GM20431 (cell line): ENCODE measurements around the gene GPR63.
"Not testable (repeated sequence)": the region's sequence is repeated elsewhere in the genome, so short reads cannot be mapped to it uniquely, and the experiment has no call there.

Experiments used
- in situ Hi-C: fragments of 300-500 bp; cut with MseI, MboI; formaldehyde crosslinking; loops from one replicate; pipeline ENCODE4 v1.15.0; 2020; ENCODE audit warnings: low sequenced_read_pairs; ENCODE audit not compliant: unreplicated experiment

GPR63 gene

GRCh38 chr6:96837081-96837971, at the start of gene GPR63:
TSS of gene GPR63 (minus strand) at chr6:96837477. CDS start at chr6:96799731, 37,746 bp downstream.
- in situ Hi-C loops: no loop called here

- in situ Hi-C loops: no loop called here
These were observed 49.2 kb upstream of the GPR63 start for GRCh38 chr6:96886519-96886918.

GRCh38 chr6:96885187-96885631, 47.9 kb upstream of the GPR63 start:
- in situ Hi-C loops: not testable (repeated sequence)

GRCh38 chr6:96878143-96878542, 40.9 kb upstream of the GPR63 start:
- in situ Hi-C loops: no loop called here

GRCh38 chr6:96876886-96877545, 39.7 kb upstream of the GPR63 start:
- in situ Hi-C loops: no loop called here

- in situ Hi-C loops: no loop called here
These were observed 35.7 kb upstream of the GPR63 start for GRCh38 chr6:96872976-96873375.

GRCh38 chr6:96865055-96865405, 27.8 kb upstream of the GPR63 start:
- in situ Hi-C loops: no loop called here

GRCh38 chr6:96864216-96865054, 27.2 kb upstream of the GPR63 start:
- in situ Hi-C loops: no loop called here

- in situ Hi-C loops: no loop called here
These were observed 25.3 kb upstream of the GPR63 start for GRCh38 chr6:96862560-96862959.

- in situ Hi-C loops: no loop called here
These were observed 24.3 kb upstream of the GPR63 start for GRCh38 chr6:96861588-96861987.

GRCh38 chr6:96856856-96857255, 19.6 kb upstream of the GPR63 start:
- in situ Hi-C loops: no loop called here

GRCh38 chr6:96853083-96853482, 15.8 kb upstream of the GPR63 start:
- in situ Hi-C loops: no loop called here

- in situ Hi-C loops: no loop called here
These were observed 15.3 kb upstream of the GPR63 start for GRCh38 chr6:96852605-96853004.

- in situ Hi-C loops: no loop called here
These were observed 14.6 kb upstream of the GPR63 start for GRCh38 chr6:96851858-96852257.

- in situ Hi-C loops: no loop called here
These were observed 12.3 kb upstream of the GPR63 start for GRCh38 chr6:96849615-96850014.

- in situ Hi-C loops: no loop called here
These were observed 7.3 kb upstream of the GPR63 start for GRCh38 chr6:96844530-96844929.

GRCh38 chr6:96841345-96841744, 4.1 kb upstream of the GPR63 start:
- in situ Hi-C loops: no loop called here

- in situ Hi-C loops: no loop called here
These were observed 621 bp downstream of the GPR63 start for GRCh38 chr6:96836631-96837080.

- in situ Hi-C loops: no loop called here
These were observed 3.2 kb downstream of the GPR63 start for GRCh38 chr6:96834070-96834469.

GRCh38 chr6:96832780-96833179, 4.5 kb downstream of the GPR63 start:
- in situ Hi-C loops: no loop called here
